SKM-1 (cell line): ENCODE measurements around the gene EIF3F.
A peak's percentile ranks its signal among the peaks of the same experiment; 100 is the strongest.
"Not testable (repeated sequence)": the region's sequence is repeated elsewhere in the genome, so short reads cannot be mapped to it uniquely, and the experiment has no call there.

Source experiments
- DNase-seq: peaks from one replicate; lab custom pipeline; 2025; ENCODE audit not compliant: unreplicated experiment; lab: John Stamatoyannopoulos, UW

Gene EIF3F

GRCh38 chr11:7983832-7984590 lies 3.1 kb upstream of the EIF3F start:
- DNase-seq: no peak

- not testable (repeated sequence) for DNase-seq
Observed at GRCh38 chr11:7987560-7987883, 385 bp downstream of the EIF3F start.

GRCh38 chr11:7994581-7995278 lies 7.6 kb downstream of the EIF3F start:
- DNase-seq: no peak

- no peak for DNase-seq
Observed at GRCh38 chr11:7999795-8000194, 12.7 kb downstream of the EIF3F start.

GRCh38 chr11:8000390-8000789 lies 13.3 kb downstream of the EIF3F start:
- DNase-seq: no peak

GRCh38 chr11:8002676-8003075 lies 15.5 kb downstream of the EIF3F start:
- DNase-seq: no peak

- DNase-seq: no peak
Observed at GRCh38 chr11:8003187-8003586, 16.1 kb downstream of the EIF3F start.

GRCh38 chr11:8004008-8004407 lies 16.9 kb downstream of the EIF3F start:
- no peak for DNase-seq

- no peak for DNase-seq
Observed at GRCh38 chr11:8005556-8005955, 18.4 kb downstream of the EIF3F start.

GRCh38 chr11:8006349-8006977 lies 19.3 kb downstream of the EIF3F start:
- DNase-seq: peak; percentile 20

GRCh38 chr11:8008212-8008611 lies 21.1 kb downstream of the EIF3F start:
- DNase-seq: no peak

- DNase-seq: no peak
Observed at GRCh38 chr11:8009856-8010255, 22.7 kb downstream of the EIF3F start.

- no peak for DNase-seq
Observed at GRCh38 chr11:8011371-8011770, 24.2 kb downstream of the EIF3F start.

- no peak for DNase-seq
Observed at GRCh38 chr11:8011981-8012444, 24.9 kb downstream of the EIF3F start.

GRCh38 chr11:8013833-8014232 lies 26.7 kb downstream of the EIF3F start:
- no peak for DNase-seq

- DNase-seq: no peak
Observed at GRCh38 chr11:8015753-8016239, 28.7 kb downstream of the EIF3F start.

GRCh38 chr11:8016440-8016839 lies 29.3 kb downstream of the EIF3F start:
- no peak for DNase-seq

GRCh38 chr11:8017071-8017470 lies 29.9 kb downstream of the EIF3F start:
- DNase-seq: no peak

- DNase-seq: no peak
Observed at GRCh38 chr11:8017894-8018483, 30.9 kb downstream of the EIF3F start.

- no peak for DNase-seq
Observed at GRCh38 chr11:8018484-8019313, 31.6 kb downstream of the EIF3F start.
